RWPE2 (cell line): ENCODE data around the gene CHKA.

ENCODE experiments used
- ATAC-seq: fragments of 200-7000 bp; cut with Tn5 transposase; 3 replicates; pipeline ENCODE4 v1.9.1; 2021; ENCODE audit warnings: low read depth
- DNase-seq: peaks from one replicate; pipeline ENCODE4 v3.0.0-alpha.2; 2020; ENCODE audit warnings: low spot score
- H3K27ac ChIP-seq: fragments of 450-650 bp; 2 replicates; pipeline ENCODE4 v1.5.1; 2017; ENCODE audit warnings: mild to moderate bottlenecking; ENCODE audit not compliant: poor library complexity, severe bottlenecking
- H3K27me3 ChIP-seq: fragments of 250-450 bp; sonication (Bioruptor Pico); 2 replicates; pipeline ENCODE4 v1.5.1; 2021; ENCODE audit warnings: mild to moderate bottlenecking, moderate library complexity; ENCODE audit not compliant: insufficient read depth, poor library complexity, severe bottlenecking
- H3K36me3 ChIP-seq: fragments of 250-450 bp; sonication (Bioruptor Pico); 2 replicates; pipeline ENCODE4 v1.5.1; 2020; ENCODE audit warnings: low read depth, mild to moderate bottlenecking, moderate library complexity
- H3K4me1 ChIP-seq: fragments of 250-450 bp; sonication (Bioruptor Pico); 2 replicates; pipeline ENCODE4 v1.5.1; 2021; ENCODE audit warnings: mild to moderate bottlenecking, moderate library complexity; ENCODE audit not compliant: insufficient read depth, poor library complexity, severe bottlenecking
- H3K4me3 ChIP-seq: fragments of 250-450 bp; sonication (Bioruptor Pico); 2 replicates; pipeline ENCODE4 v1.5.1; 2021; ENCODE audit warnings: mild to moderate bottlenecking, moderate library complexity; ENCODE audit not compliant: severe bottlenecking
- H3K9me3 ChIP-seq: fragments of 250-450 bp; sonication (Bioruptor Pico); 2 replicates; pipeline ENCODE4 v1.5.1; 2021; ENCODE audit warnings: mild to moderate bottlenecking, moderate library complexity; ENCODE audit not compliant: severe bottlenecking
- CTCF ChIP-seq: fragments of 450-650 bp; IDR thresholded peaks from one replicate; pipeline ENCODE4 v1.5.1; 2017; ENCODE audit warnings: mild to moderate bottlenecking, moderate library complexity; ENCODE audit not compliant: poor library complexity, severe bottlenecking

The CHKA gene

GRCh38 chr11:68080860-68081259 lies 40.3 kb downstream of the CHKA start:
- Histone ChIP-seq H3K27ac (no peak overlapping the region), H3K27me3 (no peaks in the 10 kb centered on the region), H3K4me3 (no peak overlapping the region), H3K36me3 (no peaks in the 10 kb centered on the region), H3K9me3 (no peaks in the 10 kb centered on the region), H3K4me1 (peaks cover 7% of the 10 kb centered on the region)
- ATAC-seq (no peak), DNase-seq (no peak)
- no peak for TF ChIP-seq CTCF

GRCh38 chr11:68077617-68078582 lies 43.3 kb downstream of the CHKA start:
- ATAC-seq: no peak
- DNase-seq: no peak
- Histone ChIP-seq H3K9me3 (no peaks in the 10 kb centered on the region), H3K36me3 (no peaks in the 10 kb centered on the region), H3K27me3 (no peaks in the 10 kb centered on the region), H3K4me1 (peaks cover 7% of the 10 kb centered on the region), H3K27ac (no peak overlapping the region), H3K4me3 (no peak overlapping the region)
- no peak for TF ChIP-seq CTCF

GRCh38 chr11:68076371-68077042 lies 44.7 kb downstream of the CHKA start:
- no peaks in the 10 kb centered on the region for H3K9me3 ChIP-seq
- no peak overlapping the region for H3K4me3 ChIP-seq
- no peaks in the 10 kb centered on the region for H3K36me3 ChIP-seq
- DNase-seq (no peak), ATAC-seq (no peak)
- TF ChIP-seq CTCF: no peak
- no peak overlapping the region for H3K27ac ChIP-seq
- no peaks in the 10 kb centered on the region for H3K4me1 ChIP-seq
- no peaks in the 10 kb centered on the region for H3K27me3 ChIP-seq

- H3K9me3 ChIP-seq: no peaks in the 10 kb centered on the region
- H3K27ac ChIP-seq: no peak overlapping the region
- no peak overlapping the region for H3K4me3 ChIP-seq
- no peak for TF ChIP-seq CTCF
- ATAC-seq: no peak
- H3K27me3 ChIP-seq: no peaks in the 10 kb centered on the region
- no peak for DNase-seq
- no peaks in the 10 kb centered on the region for H3K4me1 ChIP-seq
- H3K36me3 ChIP-seq: no peaks in the 10 kb centered on the region; the same call in 1 of the 2 replicates
These were observed 46.4 kb downstream of the CHKA start for GRCh38 chr11:68074584-68075352.
